ENCODE results near the gene MRPS33.

DNA sequence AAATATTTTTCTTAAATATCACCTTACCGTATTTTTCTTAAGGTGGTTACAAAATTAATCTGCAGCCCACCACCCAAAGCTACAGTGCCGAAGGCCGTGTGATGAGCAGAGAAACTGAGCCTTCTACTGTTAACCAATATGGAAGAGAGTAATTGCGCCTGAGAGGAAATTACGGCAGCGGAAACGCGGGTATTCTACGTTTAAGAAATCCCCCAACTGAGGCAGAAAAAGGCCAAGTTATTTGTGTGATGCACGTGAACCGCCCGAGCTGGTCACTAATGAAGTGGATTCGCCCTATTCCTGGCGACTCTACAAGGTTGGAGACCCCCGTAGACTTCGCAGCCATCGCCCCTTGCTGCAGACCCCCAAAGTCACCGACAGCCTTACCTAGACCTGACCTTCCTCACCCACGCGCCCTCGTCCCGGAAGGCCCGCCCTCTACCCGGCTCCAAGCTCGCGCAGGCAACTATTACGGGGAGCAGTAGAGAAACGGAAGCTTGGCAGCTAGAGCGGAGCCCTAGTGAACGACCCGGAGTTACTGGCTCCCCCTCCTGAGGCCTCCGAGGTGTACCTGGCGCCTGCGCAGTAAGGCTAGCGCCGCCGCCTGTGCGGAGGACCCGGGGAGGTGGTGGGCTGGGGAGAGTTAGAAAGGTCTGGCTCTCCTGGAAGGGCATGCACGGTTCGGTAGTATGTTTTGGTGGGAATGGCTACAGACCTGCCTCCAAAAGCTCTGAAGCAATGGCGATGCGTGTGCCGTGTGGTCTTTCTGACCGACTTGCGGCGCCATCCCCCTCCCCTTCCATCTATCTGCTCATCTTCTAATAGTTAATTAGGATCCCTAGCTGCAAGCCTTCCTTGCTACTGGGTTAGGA, at the start of gene MRPS33:
- TF ChIP-seq, protein P1, sequence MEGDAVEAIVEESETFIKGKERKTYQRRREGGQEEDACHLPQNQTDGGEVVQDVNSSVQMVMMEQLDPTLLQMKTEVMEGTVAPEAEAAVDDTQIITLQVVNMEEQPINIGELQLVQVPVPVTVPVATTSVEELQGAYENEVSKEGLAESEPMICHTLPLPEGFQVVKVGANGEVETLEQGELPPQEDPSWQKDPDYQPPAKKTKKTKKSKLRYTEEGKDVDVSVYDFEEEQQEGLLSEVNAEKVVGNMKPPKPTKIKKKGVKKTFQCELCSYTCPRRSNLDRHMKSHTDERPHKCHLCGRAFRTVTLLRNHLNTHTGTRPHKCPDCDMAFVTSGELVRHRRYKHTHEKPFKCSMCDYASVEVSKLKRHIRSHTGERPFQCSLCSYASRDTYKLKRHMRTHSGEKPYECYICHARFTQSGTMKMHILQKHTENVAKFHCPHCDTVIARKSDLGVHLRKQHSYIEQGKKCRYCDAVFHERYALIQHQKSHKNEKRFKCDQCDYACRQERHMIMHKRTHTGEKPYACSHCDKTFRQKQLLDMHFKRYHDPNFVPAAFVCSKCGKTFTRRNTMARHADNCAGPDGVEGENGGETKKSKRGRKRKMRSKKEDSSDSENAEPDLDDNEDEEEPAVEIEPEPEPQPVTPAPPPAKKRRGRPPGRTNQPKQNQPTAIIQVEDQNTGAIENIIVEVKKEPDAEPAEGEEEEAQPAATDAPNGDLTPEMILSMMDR (IDR thresholded peaks at IDR 0.05; ENCODE audit: low read depth, low read length) = peak; percentile 71
- no peak for TF ChIP-seq EZH2phosphoT487 (IDR thresholded peaks at IDR 0.05; ENCODE audit: low read depth)
